OCI-LY3 (cell line): Measurements from ENCODE around the gene ARID5B.

Experiments used
- CTCF ChIP-seq: fragments of 200-600, 300-600 bp; sonication (generic); IDR thresholded peaks from 2 replicates; pipeline ENCODE4 v1.5.1; 2014; ENCODE audit warnings: antibody characterized with exemption, low read length, low read depth
- EZH2phosphoT487 ChIP-seq: fragments of 200-600 bp; shearing (Covaris generic); IDR thresholded peaks from 2 replicates; pipeline ENCODE4 v1.6.1; 2018; ENCODE audit warnings: antibody characterized with exemption, mixed run types, low read depth

DNA sequence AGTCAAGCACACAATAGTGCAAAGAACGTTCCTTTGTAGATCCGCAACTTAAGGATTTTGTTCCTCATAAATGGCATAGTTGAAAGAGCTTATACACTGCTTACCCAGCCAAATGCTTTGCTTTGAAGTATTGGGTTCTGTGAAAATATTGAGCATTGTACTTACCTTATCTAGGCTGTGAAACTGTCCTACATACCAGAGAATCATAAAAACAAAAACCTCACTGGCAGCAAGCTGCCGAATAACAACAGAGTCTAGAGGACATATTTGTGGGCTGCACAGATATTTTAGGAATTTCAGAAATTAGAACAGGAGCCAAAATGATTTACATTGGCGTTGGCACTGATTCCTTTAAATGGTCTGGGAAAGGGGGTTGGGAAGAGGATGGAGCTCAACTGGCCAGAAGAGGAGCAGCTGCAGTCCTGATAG is 192.4 kb downstream of the ARID5B start:
- TF ChIP-seq CTCF: no peak
- no peak for TF ChIP-seq EZH2phosphoT487
